GM21515 (cell line): ENCODE results near the gene CCDC85C.

Experiments used
- ATAC-seq: cut with Tn5 transposase; IDR thresholded peaks from one replicate; pipeline ENCODE4 v1.9.1; 2021; ENCODE audit not compliant: unreplicated experiment

CCDC85C gene

GRCh38 chr14:99514552-99515300 is 89.3 kb downstream of the CCDC85C start:
- ATAC-seq: no peak

- ATAC-seq: no peak
Observed at GRCh38 chr14:99513946-99514551, 90.0 kb downstream of the CCDC85C start.

- no peak for ATAC-seq
Observed at GRCh38 chr14:99513183-99513694, 90.8 kb downstream of the CCDC85C start.

- no peak for ATAC-seq
Observed at GRCh38 chr14:99512571-99513182, 91.3 kb downstream of the CCDC85C start.

- ATAC-seq: no peak
Observed at GRCh38 chr14:99512110-99512449, 91.9 kb downstream of the CCDC85C start.

GRCh38 chr14:99511421-99512109 is 92.4 kb downstream of the CCDC85C start:
- no peak for ATAC-seq

- no peak for ATAC-seq
Observed at GRCh38 chr14:99510556-99511139, 93.4 kb downstream of the CCDC85C start.

- ATAC-seq: no peak
Observed at GRCh38 chr14:99509871-99510555, 94.0 kb downstream of the CCDC85C start.

- ATAC-seq: no peak
Observed at GRCh38 chr14:99508896-99509629, 94.9 kb downstream of the CCDC85C start.

- no peak for ATAC-seq
Observed at GRCh38 chr14:99507860-99508640, 96.0 kb downstream of the CCDC85C start.

- no peak for ATAC-seq
Observed at GRCh38 chr14:99506276-99506675, 97.7 kb downstream of the CCDC85C start.

GRCh38 chr14:99505089-99505488 is 98.9 kb downstream of the CCDC85C start:
- ATAC-seq: no peak

GRCh38 chr14:99503848-99504453 is 100.1 kb downstream of the CCDC85C start:
- no peak for ATAC-seq

GRCh38 chr14:99502989-99503421 is 101.0 kb downstream of the CCDC85C start:
- no peak for ATAC-seq

- no peak for ATAC-seq
Observed at GRCh38 chr14:99497894-99498293, 106.1 kb downstream of the CCDC85C start.

GRCh38 chr14:99497341-99497740 is 106.7 kb downstream of the CCDC85C start:
- no peak for ATAC-seq

- no peak for ATAC-seq
Observed at GRCh38 chr14:99484106-99484505, 119.9 kb downstream of the CCDC85C start.

GRCh38 chr14:99481745-99482099 is 122.3 kb downstream of the CCDC85C start:
- ATAC-seq: no peak
